ENCODE measurements around the gene CLEC10A. TPM values are rescaled to one million over a fixed set of nuclear protein-coding genes. Genes with fewer than 3 reads are reported as not detected.
"Not testable (repeated sequence)": the region's sequence is repeated elsewhere in the genome, so short reads cannot be mapped to it uniquely, and the experiment has no call there.

Gene CLEC10A
- total RNA-seq, 1 donor from 2014 or later = not detected

- H3K36me3 Mint-ChIP-seq (ENCODE audit: low read depth) = no peaks in the 10 kb centered on the region
- no peaks in the 10 kb centered on the region for H3K9me3 Mint-ChIP-seq
- H3K27ac Mint-ChIP-seq = no peak overlapping the region
- H3K4me1 Mint-ChIP-seq (ENCODE audit: low read depth) = peaks cover 22% of the 10 kb centered on the region
- H3K4me3 Mint-ChIP-seq = no peak overlapping the region
- peaks cover 11% of the 10 kb centered on the region for H3K27me3 Mint-ChIP-seq (ENCODE audit: insufficient read depth)
- intact Hi-C loops (cut with micrococcal nuclease) = no loop called here
- no peak for DNase-seq (ENCODE audit: low spot score)
Measured at GRCh38 chr17:7078711-7079110, 1.3 kb downstream of the CLEC10A start.

- no peaks in the 10 kb centered on the region for H3K36me3 Mint-ChIP-seq (ENCODE audit: low read depth)
- no peak for DNase-seq (ENCODE audit: low spot score)
- H3K4me1 Mint-ChIP-seq (ENCODE audit: low read depth) = peaks cover 17% of the 10 kb centered on the region
- H3K9me3 Mint-ChIP-seq = no peaks in the 10 kb centered on the region
- H3K27ac Mint-ChIP-seq = no peak overlapping the region
- H3K4me3 Mint-ChIP-seq = no peak overlapping the region
- intact Hi-C loops (cut with micrococcal nuclease) = no loop called here
- peaks cover 8% of the 10 kb centered on the region for H3K27me3 Mint-ChIP-seq (ENCODE audit: insufficient read depth)
Measured at GRCh38 chr17:7077911-7078546, 2.0 kb downstream of the CLEC10A start.

- Mint-ChIP-seq H3K27ac (no peak overlapping the region), H3K27me3 (ENCODE audit: insufficient read depth) (peaks cover 8% of the 10 kb centered on the region), H3K9me3 (no peaks in the 10 kb centered on the region), H3K4me3 (no peak overlapping the region), H3K4me1 (ENCODE audit: low read depth) (no peaks in the 10 kb centered on the region), H3K36me3 (ENCODE audit: low read depth) (no peaks in the 10 kb centered on the region)
- DNase-seq (ENCODE audit: low spot score) = no peak
- intact Hi-C loops (cut with micrococcal nuclease) = no loop called here
Measured at GRCh38 chr17:7074931-7075330, 5.1 kb downstream of the CLEC10A start.

GRCh38 chr17:7072406-7072805, 7.6 kb downstream of the CLEC10A start:
- no peak for DNase-seq (ENCODE audit: low spot score)
- H3K4me1 Mint-ChIP-seq (ENCODE audit: low read depth) = no peaks in the 10 kb centered on the region
- H3K27ac Mint-ChIP-seq = no peak overlapping the region
- H3K9me3 Mint-ChIP-seq = peaks cover 13% of the 10 kb centered on the region
- peaks cover 10% of the 10 kb centered on the region for H3K27me3 Mint-ChIP-seq (ENCODE audit: insufficient read depth)
- no peaks in the 10 kb centered on the region for H3K36me3 Mint-ChIP-seq (ENCODE audit: low read depth)
- intact Hi-C loops (cut with micrococcal nuclease) = no loop called here
- H3K4me3 Mint-ChIP-seq = no peak overlapping the region

GRCh38 chr17:7070712-7071111, 9.3 kb downstream of the CLEC10A start:
- no peak for DNase-seq (ENCODE audit: low spot score)
- no peaks in the 10 kb centered on the region for H3K4me1 Mint-ChIP-seq (ENCODE audit: low read depth)
- H3K36me3 Mint-ChIP-seq (ENCODE audit: low read depth) = no peaks in the 10 kb centered on the region
- H3K9me3 Mint-ChIP-seq = peaks cover 13% of the 10 kb centered on the region
- peaks cover 15% of the 10 kb centered on the region for H3K27me3 Mint-ChIP-seq (ENCODE audit: insufficient read depth)
- no peak overlapping the region for H3K4me3 Mint-ChIP-seq
- intact Hi-C loops (cut with micrococcal nuclease) = no loop called here
- no peak overlapping the region for H3K27ac Mint-ChIP-seq

GRCh38 chr17:7068268-7068667, 11.8 kb downstream of the CLEC10A start:
- no peaks in the 10 kb centered on the region for H3K36me3 Mint-ChIP-seq (ENCODE audit: low read depth)
- no peak overlapping the region for H3K4me3 Mint-ChIP-seq
- intact Hi-C loops (cut with micrococcal nuclease) = no loop called here
- no peaks in the 10 kb centered on the region for H3K4me1 Mint-ChIP-seq (ENCODE audit: low read depth)
- no peak overlapping the region for H3K27ac Mint-ChIP-seq
- no peak for DNase-seq (ENCODE audit: low spot score)
- H3K9me3 Mint-ChIP-seq = peaks cover 13% of the 10 kb centered on the region
- peaks cover 15% of the 10 kb centered on the region for H3K27me3 Mint-ChIP-seq (ENCODE audit: insufficient read depth)

GRCh38 chr17:7067198-7067597, 12.9 kb downstream of the CLEC10A start:
- Mint-ChIP-seq H3K4me1 (ENCODE audit: low read depth) (no peaks in the 10 kb centered on the region), H3K27me3 (ENCODE audit: insufficient read depth) (peaks cover 13% of the 10 kb centered on the region), H3K27ac (no peak overlapping the region), H3K36me3 (ENCODE audit: low read depth) (no peaks in the 10 kb centered on the region), H3K4me3 (no peak overlapping the region), H3K9me3 (peaks cover 13% of the 10 kb centered on the region)
- intact Hi-C loops (cut with micrococcal nuclease) = no loop called here
- no peak for DNase-seq (ENCODE audit: low spot score)

GRCh38 chr17:7064261-7064660, 15.8 kb downstream of the CLEC10A start:
- intact Hi-C loops (cut with micrococcal nuclease) = no loop called here
- no peak overlapping the region for H3K4me3 Mint-ChIP-seq

GRCh38 chr17:7063518-7064094, 16.4 kb downstream of the CLEC10A start:
- Mint-ChIP-seq H3K27me3 (ENCODE audit: insufficient read depth) (peaks cover 10% of the 10 kb centered on the region), H3K4me1 (ENCODE audit: low read depth) (peaks cover 15% of the 10 kb centered on the region), H3K27ac (no peak overlapping the region), H3K4me3 (no peak overlapping the region), H3K36me3 (ENCODE audit: low read depth) (no peaks in the 10 kb centered on the region), H3K9me3 (peaks cover 6% of the 10 kb centered on the region)
- no peak for DNase-seq (ENCODE audit: low spot score)
- intact Hi-C loops (cut with micrococcal nuclease) = no loop called here

More at GRCh38 chr17:7064261-7064660, 15.8 kb downstream of the CLEC10A start:
- H3K9me3 Mint-ChIP-seq = peaks cover 13% of the 10 kb centered on the region
- peaks cover 10% of the 10 kb centered on the region for H3K4me1 Mint-ChIP-seq (ENCODE audit: low read depth)
- H3K27ac Mint-ChIP-seq = no peak overlapping the region
- no peaks in the 10 kb centered on the region for H3K36me3 Mint-ChIP-seq (ENCODE audit: low read depth)
- no peak for DNase-seq (ENCODE audit: low spot score)
- peaks cover 13% of the 10 kb centered on the region for H3K27me3 Mint-ChIP-seq (ENCODE audit: insufficient read depth)

GRCh38 chr17:7060165-7060891, 19.7 kb downstream of the CLEC10A start:
- Mint-ChIP-seq H3K27ac (peak overlapping the region; percentile 74), H3K4me3 (peak overlapping the region; percentile 37), H3K27me3 (ENCODE audit: insufficient read depth) (peaks cover 4% of the 10 kb centered on the region), H3K4me1 (ENCODE audit: low read depth) (peaks cover 15% of the 10 kb centered on the region), H3K36me3 (ENCODE audit: low read depth) (no peaks in the 10 kb centered on the region), H3K9me3 (no peaks in the 10 kb centered on the region)
- no peak for DNase-seq (ENCODE audit: low spot score)
- intact Hi-C loops (cut with micrococcal nuclease) = loop anchor here (1.0 kb wide), 2 partner anchors 13 to 72 kb away; no protein-coding TSS in a partner anchor

GRCh38 chr17:7058831-7059447, 21.1 kb downstream of the CLEC10A start:
- Mint-ChIP-seq H3K4me3 (no peak overlapping the region), H3K36me3 (ENCODE audit: low read depth) (no peaks in the 10 kb centered on the region), H3K27ac (no peak overlapping the region), H3K27me3 (ENCODE audit: insufficient read depth) (peaks cover 4% of the 10 kb centered on the region), H3K9me3 (no peaks in the 10 kb centered on the region), H3K4me1 (ENCODE audit: low read depth) (peaks cover 15% of the 10 kb centered on the region)
- intact Hi-C loops (cut with micrococcal nuclease) = no loop called here
- DNase-seq (ENCODE audit: low spot score) = no peak

- no peaks in the 10 kb centered on the region for H3K9me3 Mint-ChIP-seq
- H3K36me3 Mint-ChIP-seq (ENCODE audit: low read depth) = no peaks in the 10 kb centered on the region
- H3K4me3 Mint-ChIP-seq = no peak overlapping the region
- peaks cover 4% of the 10 kb centered on the region for H3K27me3 Mint-ChIP-seq (ENCODE audit: insufficient read depth)
- H3K27ac Mint-ChIP-seq = no peak overlapping the region
- intact Hi-C loops (cut with micrococcal nuclease) = no loop called here
- DNase-seq (ENCODE audit: low spot score) = no peak
- peaks cover 19% of the 10 kb centered on the region for H3K4me1 Mint-ChIP-seq (ENCODE audit: low read depth)
Measured at GRCh38 chr17:7056386-7056785, 23.7 kb downstream of the CLEC10A start.

GRCh38 chr17:7050583-7050982, 29.5 kb downstream of the CLEC10A start:
- H3K36me3 Mint-ChIP-seq (ENCODE audit: low read depth); intact Hi-C loops (cut with micrococcal nuclease); DNase-seq (ENCODE audit: low spot score); H3K4me3 Mint-ChIP-seq; H3K27me3 Mint-ChIP-seq (ENCODE audit: insufficient read depth); H3K9me3 Mint-ChIP-seq; H3K27ac Mint-ChIP-seq: not testable (repeated sequence)
- H3K4me1 Mint-ChIP-seq (ENCODE audit: low read depth) = peaks cover 24% of the 10 kb centered on the region
